GM12874 (cell line): ENCODE results near the gene ASTN2.

Source experiments
- TF ChIP-seq, protein P1 (sequence below): IDR thresholded peaks from 2 replicates; pipeline ENCODE4 v1.5.1; 2011; ENCODE audit warnings: low read depth, mild to moderate bottlenecking, control low read depth, low read length, moderate library complexity; ENCODE audit not compliant: insufficient read depth

The ASTN2 gene

DNA sequence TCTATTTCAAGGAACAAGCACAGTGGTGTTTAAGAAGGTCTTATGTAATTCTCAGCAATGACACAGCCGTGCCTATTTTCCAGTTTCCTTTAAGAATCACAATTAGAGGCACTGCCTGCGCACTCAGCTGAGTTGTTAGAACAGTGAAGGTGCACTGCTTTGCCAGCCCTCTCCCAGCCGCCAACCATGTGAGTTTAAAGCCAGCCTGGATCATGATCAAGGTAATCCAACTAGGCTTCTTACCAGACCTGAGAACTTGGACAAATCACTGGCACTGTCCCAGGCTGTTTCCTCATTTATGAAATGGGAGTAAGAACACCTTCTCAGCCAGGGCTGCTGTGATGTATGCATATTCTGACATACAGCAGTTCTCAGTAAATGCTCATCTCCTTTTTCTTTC, 99.6 kb downstream of the ASTN2 start:
- TF ChIP-seq, protein P1, sequence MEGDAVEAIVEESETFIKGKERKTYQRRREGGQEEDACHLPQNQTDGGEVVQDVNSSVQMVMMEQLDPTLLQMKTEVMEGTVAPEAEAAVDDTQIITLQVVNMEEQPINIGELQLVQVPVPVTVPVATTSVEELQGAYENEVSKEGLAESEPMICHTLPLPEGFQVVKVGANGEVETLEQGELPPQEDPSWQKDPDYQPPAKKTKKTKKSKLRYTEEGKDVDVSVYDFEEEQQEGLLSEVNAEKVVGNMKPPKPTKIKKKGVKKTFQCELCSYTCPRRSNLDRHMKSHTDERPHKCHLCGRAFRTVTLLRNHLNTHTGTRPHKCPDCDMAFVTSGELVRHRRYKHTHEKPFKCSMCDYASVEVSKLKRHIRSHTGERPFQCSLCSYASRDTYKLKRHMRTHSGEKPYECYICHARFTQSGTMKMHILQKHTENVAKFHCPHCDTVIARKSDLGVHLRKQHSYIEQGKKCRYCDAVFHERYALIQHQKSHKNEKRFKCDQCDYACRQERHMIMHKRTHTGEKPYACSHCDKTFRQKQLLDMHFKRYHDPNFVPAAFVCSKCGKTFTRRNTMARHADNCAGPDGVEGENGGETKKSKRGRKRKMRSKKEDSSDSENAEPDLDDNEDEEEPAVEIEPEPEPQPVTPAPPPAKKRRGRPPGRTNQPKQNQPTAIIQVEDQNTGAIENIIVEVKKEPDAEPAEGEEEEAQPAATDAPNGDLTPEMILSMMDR = no peak

DNA sequence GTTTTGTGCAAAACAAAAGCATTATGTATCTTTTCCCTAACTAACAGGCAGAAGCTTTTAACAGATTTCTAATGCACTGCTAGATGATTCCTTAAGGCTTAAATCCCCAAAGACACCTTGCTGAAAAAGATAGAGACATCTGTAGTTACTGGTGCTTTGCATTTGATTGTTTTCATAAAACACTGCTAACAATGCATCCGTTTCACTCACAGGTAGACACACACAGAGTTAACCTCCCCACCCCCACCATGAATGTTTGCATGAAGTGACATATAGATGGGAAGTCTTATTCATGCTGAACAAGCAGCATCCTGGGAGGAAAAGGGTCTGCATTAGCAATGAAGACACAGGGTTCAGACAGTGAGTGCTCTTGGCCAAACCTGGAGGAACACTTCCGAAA, 100.9 kb downstream of the ASTN2 start:
- TF ChIP-seq, protein P1 = no peak

DNA sequence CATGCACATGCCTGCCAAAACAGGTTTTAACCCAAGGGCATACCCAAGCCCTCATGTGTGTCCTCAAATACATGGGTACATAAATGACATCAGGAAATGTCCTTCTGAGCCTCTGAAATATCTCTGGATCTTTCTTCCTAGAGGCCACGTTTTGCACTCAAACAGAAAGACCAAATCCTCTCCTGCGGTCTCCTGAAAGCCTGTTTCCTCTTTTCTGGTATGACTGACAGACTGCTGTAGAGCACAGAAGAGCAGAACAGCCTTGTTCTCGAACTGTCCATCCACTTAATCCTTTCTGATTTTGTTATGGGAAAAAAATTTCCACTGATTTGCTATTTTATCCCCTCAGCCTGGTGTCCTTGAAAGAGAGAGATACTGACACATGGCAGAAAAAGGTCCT, 107.2 kb downstream of the ASTN2 start:
- TF ChIP-seq, protein P1 = no peak

DNA sequence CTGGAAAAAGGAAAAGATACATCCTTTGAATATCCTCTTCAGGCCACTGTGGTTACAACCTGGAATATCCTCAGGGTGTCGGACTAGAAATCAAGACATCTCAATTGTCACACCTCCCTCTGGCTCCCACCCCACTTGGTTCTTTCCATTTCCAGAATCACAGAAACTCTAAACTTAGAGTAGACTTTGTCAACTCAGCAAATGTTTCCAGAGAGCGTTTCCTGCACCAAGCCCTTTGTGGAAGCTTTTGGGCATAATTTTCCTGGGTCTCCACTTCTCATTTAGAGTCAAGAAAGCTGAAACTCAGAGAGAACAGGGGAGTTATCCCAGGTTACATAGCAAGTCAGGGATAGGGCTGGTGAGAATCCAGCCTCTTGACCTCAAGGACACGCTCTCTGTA, 108.8 kb downstream of the ASTN2 start:
- TF ChIP-seq, protein P1 = no peak

DNA sequence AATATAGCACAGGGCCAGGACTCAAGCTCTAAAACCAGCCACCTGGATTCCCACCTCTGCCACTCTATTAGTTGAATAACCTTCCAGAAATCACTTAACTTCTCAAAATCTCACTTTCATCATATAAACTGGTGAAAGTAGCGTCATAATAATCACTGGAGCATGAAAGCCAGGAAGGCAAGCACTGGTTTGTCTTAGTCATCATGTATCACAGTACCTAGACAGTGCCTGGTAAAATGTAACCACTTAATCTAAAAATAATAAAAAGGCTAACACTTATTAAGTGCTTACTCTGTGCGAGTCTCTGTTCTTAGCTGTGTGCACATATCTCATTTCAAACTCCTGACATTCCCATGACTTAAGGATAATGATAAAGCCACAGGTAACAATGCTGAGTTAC, 109.4 kb downstream of the ASTN2 start:
- TF ChIP-seq, protein P1 = no peak

DNA sequence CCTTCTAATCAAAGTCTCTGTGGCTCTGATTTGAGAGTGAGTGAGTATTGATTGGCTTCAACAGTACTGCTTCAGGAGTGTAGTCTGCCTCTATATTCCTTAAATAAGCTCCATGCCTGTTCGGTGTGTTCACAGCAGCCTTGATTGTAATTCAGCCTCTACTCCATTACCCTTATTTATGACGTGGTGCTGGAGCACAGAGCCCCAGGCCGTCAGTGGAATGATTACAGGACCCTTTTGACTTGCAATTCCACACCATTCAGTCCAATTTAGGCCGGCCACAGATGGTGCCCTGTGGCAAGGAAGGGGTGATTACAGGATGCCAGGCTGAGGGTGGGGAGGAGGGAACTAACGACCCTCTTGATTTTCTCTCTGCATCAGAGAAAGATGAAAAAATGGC, 110.3 kb downstream of the ASTN2 start:
- TF ChIP-seq, protein P1 = no peak

DNA sequence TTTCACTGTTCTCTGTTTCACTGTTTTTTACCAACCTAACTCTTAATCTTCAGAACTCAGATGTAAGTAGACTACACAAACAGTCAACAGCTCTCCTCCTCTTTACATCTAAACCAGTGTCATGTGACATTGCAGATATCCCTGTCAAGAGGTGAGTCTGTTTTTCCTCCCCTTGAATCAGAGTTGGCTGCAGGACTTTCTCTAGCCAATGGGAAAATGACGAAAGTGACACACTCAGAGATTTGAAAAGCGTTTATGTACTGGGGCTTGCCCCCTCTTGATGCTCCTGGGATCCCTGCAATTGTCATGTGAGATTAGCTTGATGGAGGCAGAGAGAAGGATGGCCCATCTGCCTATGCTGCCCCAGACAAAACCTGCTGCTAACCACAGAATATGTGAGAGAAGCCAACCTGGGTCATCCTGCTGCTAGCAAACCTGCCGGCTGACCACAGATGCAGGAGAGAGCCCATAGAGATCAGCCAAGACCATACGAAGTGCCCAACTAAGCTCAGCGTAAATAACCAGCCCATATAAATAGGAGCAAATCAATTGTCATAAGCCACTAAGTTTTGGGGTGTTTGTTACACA, 111.1 kb downstream of the ASTN2 start:
- TF ChIP-seq, protein P1 = no peak
